Glutamatergic neuron (in vitro differentiated cells): ENCODE results near the gene PCDH9. TPM values are rescaled to one million over a fixed set of nuclear protein-coding genes. Genes with fewer than 3 reads are reported as not detected.

Source experiments
- DNase-seq: peaks from one replicate; pipeline ENCODE4 v3.0.0; 2022
- H3K27ac Mint-ChIP-seq: one replicate; pipeline ENCODE4 v1.8.0; 2020; ENCODE audit warnings: mild to moderate bottlenecking, mixed read lengths, inconsistent platforms; ENCODE audit not compliant: unreplicated experiment
- H3K27me3 Mint-ChIP-seq: one replicate; pipeline ENCODE4 v1.8.0; 2020; ENCODE audit warnings: mild to moderate bottlenecking, moderate library complexity, mixed read lengths, inconsistent platforms; ENCODE audit not compliant: unreplicated experiment
- H3K36me3 Mint-ChIP-seq: one replicate; pipeline ENCODE4 v1.8.0; 2020; ENCODE audit warnings: mild to moderate bottlenecking, mixed read lengths, inconsistent platforms; ENCODE audit not compliant: unreplicated experiment
- H3K4me1 Mint-ChIP-seq: one replicate; pipeline ENCODE4 v1.8.0; 2020; ENCODE audit warnings: mild to moderate bottlenecking, low read depth, mixed read lengths, inconsistent platforms; ENCODE audit not compliant: unreplicated experiment
- H3K4me3 Mint-ChIP-seq: one replicate; pipeline ENCODE4 v1.8.0; 2020; ENCODE audit warnings: mild to moderate bottlenecking, mixed read lengths, inconsistent platforms; ENCODE audit not compliant: unreplicated experiment
- H3K9me3 Mint-ChIP-seq: one replicate; pipeline ENCODE4 v1.8.0; 2020; ENCODE audit warnings: mild to moderate bottlenecking, moderate library complexity, mixed read lengths, inconsistent platforms; ENCODE audit not compliant: unreplicated experiment
- long read RNA-seq: library from polyadenylated mRNA; unstranded; transcript quantifications from one replicate; pipeline ENCODE4 v2.0.0, GENCODE V29; 2020; ENCODE audit not compliant: unreplicated experiment
- total RNA-seq: library from RNA; stranded (reverse); fragmentation: NEBNext Ultra II Directional; extraction: Animal tissue kit (Norgen Biotek cat#: 25700); gene quantifications from one replicate; pipeline ENCODE4 v1.2.1, GENCODE V29; 2021; ENCODE audit not compliant: unreplicated experiment
- TF ChIP-seq, protein P1 (sequence below): fragments of 200-600 bp; sonication (generic); IDR thresholded peaks from one replicate; pipeline ENCODE4 v1.5.0; 2021; ENCODE audit not compliant: partially characterized antibody, unreplicated experiment

PCDH9 gene, protein sequence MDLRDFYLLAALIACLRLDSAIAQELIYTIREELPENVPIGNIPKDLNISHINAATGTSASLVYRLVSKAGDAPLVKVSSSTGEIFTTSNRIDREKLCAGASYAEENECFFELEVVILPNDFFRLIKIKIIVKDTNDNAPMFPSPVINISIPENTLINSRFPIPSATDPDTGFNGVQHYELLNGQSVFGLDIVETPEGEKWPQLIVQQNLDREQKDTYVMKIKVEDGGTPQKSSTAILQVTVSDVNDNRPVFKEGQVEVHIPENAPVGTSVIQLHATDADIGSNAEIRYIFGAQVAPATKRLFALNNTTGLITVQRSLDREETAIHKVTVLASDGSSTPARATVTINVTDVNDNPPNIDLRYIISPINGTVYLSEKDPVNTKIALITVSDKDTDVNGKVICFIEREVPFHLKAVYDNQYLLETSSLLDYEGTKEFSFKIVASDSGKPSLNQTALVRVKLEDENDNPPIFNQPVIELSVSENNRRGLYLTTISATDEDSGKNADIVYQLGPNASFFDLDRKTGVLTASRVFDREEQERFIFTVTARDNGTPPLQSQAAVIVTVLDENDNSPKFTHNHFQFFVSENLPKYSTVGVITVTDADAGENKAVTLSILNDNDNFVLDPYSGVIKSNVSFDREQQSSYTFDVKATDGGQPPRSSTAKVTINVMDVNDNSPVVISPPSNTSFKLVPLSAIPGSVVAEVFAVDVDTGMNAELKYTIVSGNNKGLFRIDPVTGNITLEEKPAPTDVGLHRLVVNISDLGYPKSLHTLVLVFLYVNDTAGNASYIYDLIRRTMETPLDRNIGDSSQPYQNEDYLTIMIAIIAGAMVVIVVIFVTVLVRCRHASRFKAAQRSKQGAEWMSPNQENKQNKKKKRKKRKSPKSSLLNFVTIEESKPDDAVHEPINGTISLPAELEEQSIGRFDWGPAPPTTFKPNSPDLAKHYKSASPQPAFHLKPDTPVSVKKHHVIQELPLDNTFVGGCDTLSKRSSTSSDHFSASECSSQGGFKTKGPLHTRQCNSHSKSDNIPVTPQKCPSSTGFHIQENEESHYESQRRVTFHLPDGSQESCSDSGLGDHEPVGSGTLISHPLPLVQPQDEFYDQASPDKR (N-terminal part only)
- 43.3 TPM for total RNA-seq
- long read RNA-seq, full-length matches to known transcripts, result 6 of 14 reads
- long read RNA-seq, partial matches to known transcripts, result 0 of 14 reads
- long read RNA-seq, other reads (novel, unspliced or antisense), result 8 of 14 reads

DNA sequence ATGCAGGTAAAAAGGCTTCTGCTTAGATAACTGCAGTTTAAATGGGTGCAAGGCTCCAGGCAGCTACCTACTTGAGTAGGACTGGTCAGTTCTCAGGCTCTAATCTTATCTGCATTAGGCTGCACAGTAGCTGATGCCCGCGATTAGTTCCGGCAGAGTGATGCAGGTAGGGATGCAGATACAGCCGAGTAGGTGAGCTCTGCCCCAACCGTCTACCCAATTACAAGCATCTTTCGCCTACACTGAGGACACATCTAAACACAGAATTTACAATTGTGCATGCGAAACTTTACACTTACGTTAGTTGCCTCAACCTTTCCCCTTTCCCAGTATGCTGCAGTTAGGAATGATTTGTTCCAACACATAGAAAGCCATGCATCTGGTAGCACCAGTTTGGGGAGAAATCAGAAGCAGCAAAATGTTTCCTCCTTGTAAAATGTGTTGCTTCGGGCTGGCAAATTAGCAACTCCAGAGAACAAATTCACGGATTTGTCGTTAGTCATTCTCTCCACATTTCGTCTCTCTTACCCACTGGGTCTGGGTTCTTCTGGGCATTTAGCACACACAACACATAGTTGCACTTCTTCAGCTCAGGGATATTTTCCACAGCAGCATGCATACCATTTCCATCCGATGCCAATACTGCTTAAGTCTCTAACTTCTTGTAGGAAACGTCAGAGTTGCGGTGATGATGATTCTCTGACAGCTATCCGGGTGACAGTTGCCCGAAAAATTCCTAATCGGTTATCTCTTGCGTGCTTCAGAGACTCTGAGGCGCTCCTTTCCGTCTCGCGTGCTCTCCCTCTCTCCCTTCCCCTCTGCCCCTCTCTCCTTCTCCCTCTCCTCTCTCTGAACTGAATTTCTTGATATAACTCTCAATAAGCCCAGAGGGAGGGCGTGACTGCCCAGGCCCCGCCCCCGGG, at the start of gene PCDH9:
TSS of gene PCDH9 (minus strand) at position 856 of the 923 bp plus-strand sequence. CDS start 1,896 bp downstream, outside the sequence.
- Mint-ChIP-seq H3K27me3 (no peaks in the 10 kb centered on the region), H3K36me3 (peaks cover 4% of the 10 kb centered on the region), H3K4me3 (no peak within 1 kb of the TSS), H3K27ac (peak within 1 kb of the TSS; percentile 80), H3K9me3 (peaks cover 2% of the 10 kb centered on the region), H3K4me1 (peaks cover 12% of the 10 kb centered on the region)
- DNase-seq, result no peak
- TF ChIP-seq, protein P1, sequence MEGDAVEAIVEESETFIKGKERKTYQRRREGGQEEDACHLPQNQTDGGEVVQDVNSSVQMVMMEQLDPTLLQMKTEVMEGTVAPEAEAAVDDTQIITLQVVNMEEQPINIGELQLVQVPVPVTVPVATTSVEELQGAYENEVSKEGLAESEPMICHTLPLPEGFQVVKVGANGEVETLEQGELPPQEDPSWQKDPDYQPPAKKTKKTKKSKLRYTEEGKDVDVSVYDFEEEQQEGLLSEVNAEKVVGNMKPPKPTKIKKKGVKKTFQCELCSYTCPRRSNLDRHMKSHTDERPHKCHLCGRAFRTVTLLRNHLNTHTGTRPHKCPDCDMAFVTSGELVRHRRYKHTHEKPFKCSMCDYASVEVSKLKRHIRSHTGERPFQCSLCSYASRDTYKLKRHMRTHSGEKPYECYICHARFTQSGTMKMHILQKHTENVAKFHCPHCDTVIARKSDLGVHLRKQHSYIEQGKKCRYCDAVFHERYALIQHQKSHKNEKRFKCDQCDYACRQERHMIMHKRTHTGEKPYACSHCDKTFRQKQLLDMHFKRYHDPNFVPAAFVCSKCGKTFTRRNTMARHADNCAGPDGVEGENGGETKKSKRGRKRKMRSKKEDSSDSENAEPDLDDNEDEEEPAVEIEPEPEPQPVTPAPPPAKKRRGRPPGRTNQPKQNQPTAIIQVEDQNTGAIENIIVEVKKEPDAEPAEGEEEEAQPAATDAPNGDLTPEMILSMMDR, result no peak

DNA sequence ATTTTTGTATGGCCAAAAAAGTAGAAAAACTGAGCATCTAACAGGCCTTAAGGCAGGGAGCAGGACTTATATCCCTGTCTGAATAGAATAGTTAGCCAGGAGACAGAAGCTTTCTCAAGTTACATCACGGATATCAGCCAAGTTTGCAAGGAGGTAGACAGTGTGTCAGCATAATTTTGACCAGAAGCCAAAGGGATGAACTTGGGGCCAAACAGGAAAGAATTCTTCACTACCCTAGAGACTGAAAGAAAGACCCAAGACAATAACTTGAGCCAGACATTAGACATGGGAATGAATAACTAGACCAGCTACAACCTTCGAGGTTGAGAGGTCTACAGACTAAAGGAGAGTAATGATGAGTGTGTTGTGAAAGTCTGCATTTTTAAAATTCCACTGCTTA, 48.1 kb upstream of the PCDH9 start:
- no peak overlapping the region for H3K4me3 Mint-ChIP-seq
- no peak overlapping the region for H3K27ac Mint-ChIP-seq
- peaks cover 2% of the 10 kb centered on the region for H3K27me3 Mint-ChIP-seq
- peaks cover 7% of the 10 kb centered on the region for H3K9me3 Mint-ChIP-seq
- peaks cover 28% of the 10 kb centered on the region for H3K4me1 Mint-ChIP-seq
- DNase-seq, result no peak
- H3K36me3 Mint-ChIP-seq, result peaks cover 4% of the 10 kb centered on the region
- TF ChIP-seq, protein P1, result no peak

DNA sequence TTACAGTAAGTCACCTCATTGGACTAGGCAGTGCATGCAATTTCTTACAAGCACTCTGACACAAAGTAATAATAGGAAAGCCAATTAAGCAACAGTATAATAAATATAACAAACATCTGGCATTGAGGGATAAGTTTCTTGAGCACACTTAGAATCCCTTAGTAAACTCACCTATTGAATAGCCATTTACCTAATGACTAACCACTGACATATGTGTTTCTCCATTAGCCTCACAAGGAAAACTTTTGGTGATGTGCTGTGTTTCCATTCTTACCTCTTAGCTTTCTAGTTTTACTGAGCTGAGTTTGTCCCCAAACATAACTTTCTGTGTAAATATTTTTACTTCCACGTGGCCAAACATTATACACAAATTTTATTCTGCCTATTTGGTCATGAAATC, 47.4 kb upstream of the PCDH9 start:
- H3K27me3 Mint-ChIP-seq, result peaks cover 2% of the 10 kb centered on the region
- peaks cover 4% of the 10 kb centered on the region for H3K36me3 Mint-ChIP-seq
- H3K27ac Mint-ChIP-seq, result no peak overlapping the region
- peaks cover 7% of the 10 kb centered on the region for H3K9me3 Mint-ChIP-seq
- TF ChIP-seq, protein P1, result no peak
- peaks cover 28% of the 10 kb centered on the region for H3K4me1 Mint-ChIP-seq
- no peak for DNase-seq
- H3K4me3 Mint-ChIP-seq, result no peak overlapping the region

DNA sequence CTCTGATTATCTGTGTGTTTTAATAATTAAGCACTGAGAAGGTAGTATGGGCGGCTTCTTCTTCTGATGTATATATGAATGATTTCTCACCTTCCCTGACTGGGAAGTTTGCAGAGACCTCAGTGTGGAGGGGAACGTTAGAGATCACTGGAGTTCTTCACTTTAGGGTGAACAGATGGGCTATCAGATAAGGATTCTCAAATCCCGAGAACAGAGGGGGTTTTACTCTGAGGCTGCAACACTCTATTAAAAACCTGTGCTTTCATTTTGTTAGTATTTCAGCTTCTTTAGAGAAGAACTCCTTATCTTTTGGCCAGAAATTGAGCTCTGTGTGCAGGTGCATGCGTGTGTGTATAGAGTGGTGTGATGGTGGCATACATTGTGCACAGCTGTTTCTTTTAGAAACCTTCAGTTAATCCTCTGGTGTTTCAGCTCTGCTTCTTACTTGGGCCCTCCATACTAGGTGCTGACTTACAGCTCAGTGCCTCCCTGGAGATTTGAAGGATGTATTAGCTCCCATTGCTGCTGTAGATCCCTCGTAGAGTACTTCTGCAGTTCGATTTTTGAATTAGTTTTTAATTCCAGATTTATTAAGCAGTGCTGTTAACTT, 45.3 kb upstream of the PCDH9 start:
- Mint-ChIP-seq H3K27me3 (no peaks in the 10 kb centered on the region), H3K27ac (peak overlapping the region; percentile 52), H3K36me3 (peaks cover 4% of the 10 kb centered on the region), H3K4me3 (no peak overlapping the region), H3K4me1 (peaks cover 17% of the 10 kb centered on the region), H3K9me3 (no peaks in the 10 kb centered on the region)
- TF ChIP-seq, protein P1, result no peak
- DNase-seq, result no peak
